ENCODE data around the gene PRR14L. TPM values are rescaled to one million over a fixed set of nuclear protein-coding genes. Genes with fewer than 3 reads are reported as not detected.

Gene PRR14L
- total RNA-seq, 2 experiments from 2014 or later = 40.2 to 45.1 TPM

GRCh38 chr22:31692186-31692886 is 57.6 kb downstream of the PRR14L start:
- intact Hi-C loops (cut with micrococcal nuclease) = no loop called here
- H3K4me3 Mint-ChIP-seq = no peak overlapping the region
- H3K9me3 Mint-ChIP-seq = no peaks in the 10 kb centered on the region
- peaks cover 38% of the 10 kb centered on the region for H3K36me3 Mint-ChIP-seq (ENCODE audit: low read depth)
- ATAC-seq = peak; percentile 83
- peaks cover 19% of the 10 kb centered on the region for H3K4me1 Mint-ChIP-seq (ENCODE audit: low read depth)
- CTCF ChIA-PET = interaction anchor here (0.8 to 1.0 kb wide), 2 partner anchors 26 to 27 kb away, joined by 3 read pairs; no protein-coding TSS in a partner anchor
- peak; percentile 18 for DNase-seq
- POLR2A ChIA-PET = interaction anchor here (0.7 kb wide), 1 partner anchor 124 kb away, joined by 3 read pairs; no protein-coding TSS in a partner anchor
- no peak for TF ChIP-seq CTCF (IDR thresholded peaks at IDR 0.05)
- peak overlapping the region; percentile 61 for H3K27ac Mint-ChIP-seq
- H3K27me3 Mint-ChIP-seq = no peaks in the 10 kb centered on the region

GRCh38 chr22:31691408-31691807 is 58.5 kb downstream of the PRR14L start:
- no peak for ATAC-seq
- ChIA-PET CTCF (interaction anchor here (0.7 to 1.0 kb wide), 2 partner anchors 14 to 25 kb away, joined by 3 read pairs; no protein-coding TSS in a partner anchor), POLR2A (interaction anchor here (0.7 kb wide), 1 partner anchor 125 kb away, joined by 3 read pairs; no protein-coding TSS in a partner anchor)
- no peak for DNase-seq
- Mint-ChIP-seq H3K4me3 (no peak overlapping the region), H3K27me3 (no peaks in the 10 kb centered on the region), H3K36me3 (ENCODE audit: low read depth) (peaks cover 37% of the 10 kb centered on the region), H3K9me3 (no peaks in the 10 kb centered on the region), H3K4me1 (ENCODE audit: low read depth) (peaks cover 19% of the 10 kb centered on the region), H3K27ac (peak overlapping the region; percentile 25)
- TF ChIP-seq CTCF (IDR thresholded peaks at IDR 0.05) = no peak
- intact Hi-C loops (cut with micrococcal nuclease) = no loop called here

- no peak for ATAC-seq
- intact Hi-C loops (cut with micrococcal nuclease) = no loop called here
- peaks cover 26% of the 10 kb centered on the region for H3K36me3 Mint-ChIP-seq (ENCODE audit: low read depth)
- H3K4me1 Mint-ChIP-seq (ENCODE audit: low read depth) = peaks cover 7% of the 10 kb centered on the region
- H3K27me3 Mint-ChIP-seq = no peaks in the 10 kb centered on the region
- ChIA-PET POLR2A (interaction anchor here (1.4 kb wide), 1 partner anchor 22 kb away, joined by 3 read pairs; no protein-coding TSS in a partner anchor), CTCF (interaction anchor here (1.2 to 3.7 kb wide), 2 partner anchors 18 to 23 kb away, joined by 3 to 25 read pairs; no protein-coding TSS in a partner anchor)
- no peaks in the 10 kb centered on the region for H3K9me3 Mint-ChIP-seq
- DNase-seq = no peak
- peak overlapping the region; percentile 62 for H3K27ac Mint-ChIP-seq
- no peak for TF ChIP-seq CTCF (IDR thresholded peaks at IDR 0.05)
- no peak overlapping the region for H3K4me3 Mint-ChIP-seq
Observed at GRCh38 chr22:31683181-31684105, 66.5 kb downstream of the PRR14L start.

GRCh38 chr22:31682751-31683150 is 67.2 kb downstream of the PRR14L start:
- H3K9me3 Mint-ChIP-seq = no peaks in the 10 kb centered on the region
- H3K4me1 Mint-ChIP-seq (ENCODE audit: low read depth) = peaks cover 9% of the 10 kb centered on the region
- POLR2A ChIA-PET = interaction anchor here (1.4 kb wide), 1 partner anchor 21 kb away, joined by 3 read pairs; no protein-coding TSS in a partner anchor
- intact Hi-C loops (cut with micrococcal nuclease) = no loop called here
- no peak for ATAC-seq
- H3K4me3 Mint-ChIP-seq = no peak overlapping the region
- H3K36me3 Mint-ChIP-seq (ENCODE audit: low read depth) = peaks cover 21% of the 10 kb centered on the region
- no peak for TF ChIP-seq CTCF (IDR thresholded peaks at IDR 0.05)
- no peak overlapping the region for H3K27ac Mint-ChIP-seq
- H3K27me3 Mint-ChIP-seq = no peaks in the 10 kb centered on the region
- CTCF ChIA-PET = interaction anchor here (1.2 to 3.7 kb wide), 2 partner anchors 18 to 23 kb away, joined by 3 to 25 read pairs; no protein-coding TSS in a partner anchor
- DNase-seq = no peak

Data from activated CD8-positive, alpha-beta T cell treated with anti-CD3 and anti-CD28 coated beads for 36 hours (primary cell).